Stimulated activated CD8-positive, alpha-beta memory T cell treated with anti-CD3 and anti-CD28 coated beads, Interleukin-7, amount 100 ng/mL, for 48 hours (primary cell): ENCODE measurements around the gene APPL2.
"Not testable (repeated sequence)": the region's sequence is repeated elsewhere in the genome, so short reads cannot be mapped to it uniquely, and the experiment has no call there.

ENCODE experiments used
- DNase-seq, 2 donors: peaks; one replicate each; pipeline ENCODE4 v3.0.0-alpha.2; 2020; ENCODE audit warnings: low read depth in 1 of 2; ENCODE audit errors: extremely low read depth in 1 of 2

Gene APPL2

GRCh38 chr12:105196090-105196489 lies 39.9 kb downstream of the APPL2 start:
- DNase-seq = no peak

GRCh38 chr12:105194947-105195346 lies 41.0 kb downstream of the APPL2 start:
- no peak for DNase-seq

- DNase-seq = no peak
These were observed 43.2 kb downstream of the APPL2 start for GRCh38 chr12:105192624-105193225.

GRCh38 chr12:105190530-105190929 lies 45.4 kb downstream of the APPL2 start:
- no peak for DNase-seq

GRCh38 chr12:105189293-105189692 lies 46.7 kb downstream of the APPL2 start:
- DNase-seq = no peak

- not testable (repeated sequence) for DNase-seq
These were observed 52.0 kb downstream of the APPL2 start for GRCh38 chr12:105183976-105184375.

GRCh38 chr12:105183406-105183805 lies 52.6 kb downstream of the APPL2 start:
- DNase-seq = not testable (repeated sequence)

- not testable (repeated sequence) for DNase-seq
These were observed 56.9 kb downstream of the APPL2 start for GRCh38 chr12:105179114-105179513.

- DNase-seq = no peak
These were observed 58.8 kb downstream of the APPL2 start for GRCh38 chr12:105177208-105177607.

- DNase-seq = no peak
These were observed 60.5 kb downstream of the APPL2 start for GRCh38 chr12:105175397-105175990.

GRCh38 chr12:105171691-105172436 lies 64.1 kb downstream of the APPL2 start:
- DNase-seq = no peak

- no peak for DNase-seq
These were observed 65.8 kb downstream of the APPL2 start for GRCh38 chr12:105170139-105170538.

GRCh38 chr12:105168006-105168405 lies 68.0 kb downstream of the APPL2 start:
- DNase-seq = no peak

- no peak for DNase-seq
These were observed 68.6 kb downstream of the APPL2 start for GRCh38 chr12:105167346-105167745.

- DNase-seq = no peak
These were observed 69.2 kb downstream of the APPL2 start for GRCh38 chr12:105166736-105167135.

- no peak for DNase-seq
These were observed 71.9 kb downstream of the APPL2 start for GRCh38 chr12:105164068-105164467.

- no peak for DNase-seq
These were observed 73.8 kb downstream of the APPL2 start for GRCh38 chr12:105162174-105162573.

GRCh38 chr12:105158876-105159275 lies 77.1 kb downstream of the APPL2 start:
- no peak for DNase-seq

- DNase-seq = no peak
These were observed 78.4 kb downstream of the APPL2 start for GRCh38 chr12:105157606-105158005.

GRCh38 chr12:105156260-105156659 lies 79.7 kb downstream of the APPL2 start:
- DNase-seq = no peak

GRCh38 chr12:105142259-105142658 lies 93.7 kb downstream of the APPL2 start:
- DNase-seq = no peak

GRCh38 chr12:105141320-105141922 lies 94.6 kb downstream of the APPL2 start:
- DNase-seq = no peak
